K562 (cell line): ENCODE measurements around the gene TUBA4B. TPM values are rescaled to one million over a fixed set of nuclear protein-coding genes. Genes with fewer than 3 reads are reported as not detected.
A peak's percentile ranks its signal among the peaks of the same experiment; 100 is the strongest.

Experiments used
- E4F1 ChIP-seq: fragments of 250-450 bp; sonication (Bioruptor Pico); IDR thresholded peaks from 2 replicates; pipeline ENCODE4 v1.5.0; 2021; ENCODE audit warnings: mild to moderate bottlenecking, borderline replicate concordance
- ETV5 ChIP-seq: sonication (generic); formaldehyde crosslinking; IDR thresholded peaks from 2 replicates; pipeline ENCODE4 v1.4.0; 2020; ENCODE audit warnings: low read depth, mild to moderate bottlenecking, missing genetic modification reagents
- NFATC3 ChIP-seq: fragments of 450-650 bp; IDR thresholded peaks from 2 replicates; pipeline ENCODE4 v1.6.1; 2017; ENCODE audit warnings: mild to moderate bottlenecking
- NUFIP1 ChIP-seq: fragments of 450-650 bp; IDR thresholded peaks from 2 replicates; pipeline ENCODE4 v1.6.1; 2018; ENCODE audit not compliant: partially characterized antibody
- RB1 ChIP-seq: fragments of 450-650 bp; IDR thresholded peaks from 2 replicates; pipeline ENCODE4 v1.6.1; 2017; ENCODE audit warnings: low read depth, mild to moderate bottlenecking
- RBM17 ChIP-seq: fragments of 200-400 bp; formaldehyde crosslinking; IDR thresholded peaks from 2 replicates; pipeline ENCODE4 v1.6.1; 2017; ENCODE audit warnings: low read depth, mild to moderate bottlenecking, low read length, borderline replicate concordance
- RBM39 ChIP-seq: fragments of 200-400 bp; formaldehyde crosslinking; optimal IDR thresholded peaks from 2 replicates; pipeline ENCODE3; 2018; ENCODE audit warnings: low read depth, low read length
- SIN3B ChIP-seq: fragments of 450-650 bp; IDR thresholded peaks from 2 replicates; pipeline ENCODE4 v1.6.1; 2017; ENCODE audit warnings: low read depth, mild to moderate bottlenecking, moderate library complexity
- TAF9B ChIP-seq: fragments of 450-650 bp; IDR thresholded peaks from 2 replicates; pipeline ENCODE4 v1.6.1; 2018; ENCODE audit warnings: mild to moderate bottlenecking; ENCODE audit not compliant: partially characterized antibody
- ZNF143 ChIP-seq: sonication (generic); formaldehyde crosslinking; IDR thresholded peaks from 2 replicates; pipeline ENCODE4 v1.9.0; 2022; ENCODE audit warnings: mild to moderate bottlenecking, missing genetic modification reagents
- ZNF41 ChIP-seq: fragments of 250-450 bp; sonication (Bioruptor Pico); conservative IDR thresholded peaks from 2 replicates; pipeline ENCODE4 v1.4.0; 2020; ENCODE audit warnings: mild to moderate bottlenecking
- ZNF583 ChIP-seq: fragments of 250-450 bp; sonication (Bioruptor Pico); IDR thresholded peaks from 2 replicates; pipeline ENCODE4 v1.4.0; 2020
- ZNF668 ChIP-seq: fragments of 250-450 bp; sonication (Bioruptor Pico); IDR thresholded peaks from 2 replicates; pipeline ENCODE4 v1.8.0; 2022; ENCODE audit warnings: mild to moderate bottlenecking, inconsistent platforms
- polyA plus RNA-seq, 8 experiments: library from polyadenylated mRNA; depleted of rRNA in 4 of 8; stranded (reverse) in 5 of 8; unstranded in 3 of 8; fragments of >200 nt; fragmentation: Nextera tagmentation in 2 of 8; fragmentation: Illumina TruSeq in 1 of 8; extraction: Ambion mirVana in 2 of 8; extraction: Trizol in 1 of 8; gene quantifications; 2 replicates each; pipeline versions ENCODE4 v1.2.1 to v1.2.3, GENCODE V29; 2011 to 2014; ENCODE audit warnings: inconsistent platforms in 1 of 8, missing spikeins in 1 of 8
- total RNA-seq, 7 experiments: library from RNA; depleted of rRNA in 6 of 7; stranded (reverse); fragments of >200 nt in 6 of 7; fragmentation: Illumina TruSeq in 2 of 7; extraction: Trizol in 2 of 7; gene quantifications; 2 replicates each; pipeline versions ENCODE4 v1.2.1 to v1.2.3, GENCODE V29; 2011 to 2021; ENCODE audit warnings: low replicate concordance in 1 of 7
- TF ChIP-seq, protein P1 (sequence below), 2 experiments: fragments of 450-650 bp in 1 of 2; sonication (generic) in 1 of 2; formaldehyde crosslinking in 1 of 2; IDR thresholded peaks in 1 of 2; conservative IDR thresholded peaks in 1 of 2; 2 replicates each; pipeline versions ENCODE4 v1.6.1 to v1.8.1; 2016 to 2023; ENCODE audit warnings: mild to moderate bottlenecking in 2 of 2, moderate library complexity in 2 of 2, inconsistent platforms in 1 of 2, missing genetic modification reagents in 1 of 2

Gene TUBA4B
- total and polyA plus RNA-seq, 9 of the 15 experiments (the other 6 are each of a cell fraction or from before 2014, with no cell fraction given) = 0.04 TPM; not detected in 8

DNA sequence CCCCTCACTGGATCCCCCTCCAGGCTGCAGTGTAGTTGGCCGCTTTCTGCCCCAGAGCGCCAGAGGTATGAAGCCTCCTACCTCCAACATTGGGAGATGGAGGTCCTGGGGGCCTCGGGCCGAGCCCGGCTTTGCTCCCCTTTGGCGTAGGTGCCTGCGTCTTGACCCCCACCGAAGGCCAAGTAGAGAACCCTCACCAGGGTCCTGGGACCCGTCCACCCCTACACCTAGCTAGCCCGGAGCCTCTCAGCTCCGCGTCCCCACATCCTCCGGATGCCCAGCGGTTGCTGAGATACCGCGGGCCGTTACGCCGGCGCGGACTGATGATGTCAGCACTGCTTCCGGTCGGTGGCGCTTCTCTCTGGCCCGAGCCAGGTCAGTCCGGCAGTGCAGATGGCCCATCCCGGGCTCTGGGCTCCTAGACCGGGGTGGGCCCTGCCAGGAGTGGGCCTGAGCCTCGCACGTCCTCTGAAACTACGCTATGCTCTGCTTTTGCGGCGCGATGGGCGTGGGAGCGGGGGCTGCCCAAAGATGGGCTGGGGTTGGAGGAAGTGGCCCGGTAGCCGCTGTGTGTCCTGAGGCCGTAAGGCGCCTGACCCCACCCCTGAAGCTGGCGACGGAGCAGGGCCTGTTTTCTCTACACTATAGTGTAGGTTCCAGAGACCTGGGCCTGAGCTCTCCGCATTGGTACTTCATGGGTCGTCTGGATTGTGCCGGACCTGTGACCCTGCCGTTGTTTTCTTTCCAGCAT lies 7.7 kb upstream of the TUBA4B start, which contains the start of the genes GLB1L and STK16 (continued):
- TF ChIP-seq E4F1 (CRISPR knock-in tag) = no peak
- TF ChIP-seq ZNF668 (CRISPR knock-in tag) = no peak
- TF ChIP-seq NUFIP1 = no peak
- TF ChIP-seq, protein P1, sequence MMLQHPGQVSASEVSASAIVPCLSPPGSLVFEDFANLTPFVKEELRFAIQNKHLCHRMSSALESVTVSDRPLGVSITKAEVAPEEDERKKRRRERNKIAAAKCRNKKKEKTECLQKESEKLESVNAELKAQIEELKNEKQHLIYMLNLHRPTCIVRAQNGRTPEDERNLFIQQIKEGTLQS (IDR thresholded peaks at IDR 0.05) = peak; percentile 69
- TF ChIP-seq, protein P1 (CRISPR knock-in tag; conservative IDR thresholded peaks at IDR 0.05) = no peak
- TF ChIP-seq NFATC3 = no peak
- TF ChIP-seq ZNF583 (CRISPR knock-in tag) = no peak
- peak; percentile 73; the same call in 1 of the 2 replicates for TF ChIP-seq ETV5 (CRISPR knock-in tag)
- peak; percentile 69 for TF ChIP-seq TAF9B
- peak; percentile 89; the same call in 1 of the 2 replicates for TF ChIP-seq SIN3B
- TF ChIP-seq ZNF143 (CRISPR knock-in tag) = no peak
- TF ChIP-seq RBM39 = no peak
- TF ChIP-seq ZNF41 (CRISPR knock-in tag) = no peak
- TF ChIP-seq RBM17 = no peak
- peak; percentile 53 for TF ChIP-seq RB1
